HG02885 (cell line): ENCODE data around the gene USP2.

Experiments
- ATAC-seq: cut with Tn5 transposase; IDR thresholded peaks from one replicate; pipeline ENCODE4 v1.9.1; 2021; ENCODE audit warnings: mild to moderate bottlenecking; ENCODE audit not compliant: unreplicated experiment, poor library complexity

USP2 gene

DNA sequence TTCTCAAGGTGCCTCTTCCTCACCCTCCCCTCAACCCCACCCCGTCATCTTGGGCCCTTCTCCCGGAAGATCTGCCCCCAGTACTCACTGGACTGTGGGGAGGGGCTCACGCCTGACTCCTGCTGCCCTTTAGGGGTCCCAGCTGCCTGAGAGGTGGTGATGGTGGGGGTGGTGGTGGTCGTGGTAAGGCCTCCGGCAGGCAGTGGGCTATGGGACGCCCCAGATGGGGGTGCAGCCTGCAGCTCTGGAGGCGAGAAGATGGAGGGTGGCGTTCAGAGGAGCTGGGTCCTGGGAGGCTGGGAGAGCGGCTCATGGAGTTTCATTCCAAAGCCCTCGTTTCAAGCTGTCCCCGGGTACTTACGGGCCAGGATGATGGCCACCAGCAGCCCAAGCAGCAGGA is 35.8 kb downstream of the USP2 start:
- no peak for ATAC-seq

DNA sequence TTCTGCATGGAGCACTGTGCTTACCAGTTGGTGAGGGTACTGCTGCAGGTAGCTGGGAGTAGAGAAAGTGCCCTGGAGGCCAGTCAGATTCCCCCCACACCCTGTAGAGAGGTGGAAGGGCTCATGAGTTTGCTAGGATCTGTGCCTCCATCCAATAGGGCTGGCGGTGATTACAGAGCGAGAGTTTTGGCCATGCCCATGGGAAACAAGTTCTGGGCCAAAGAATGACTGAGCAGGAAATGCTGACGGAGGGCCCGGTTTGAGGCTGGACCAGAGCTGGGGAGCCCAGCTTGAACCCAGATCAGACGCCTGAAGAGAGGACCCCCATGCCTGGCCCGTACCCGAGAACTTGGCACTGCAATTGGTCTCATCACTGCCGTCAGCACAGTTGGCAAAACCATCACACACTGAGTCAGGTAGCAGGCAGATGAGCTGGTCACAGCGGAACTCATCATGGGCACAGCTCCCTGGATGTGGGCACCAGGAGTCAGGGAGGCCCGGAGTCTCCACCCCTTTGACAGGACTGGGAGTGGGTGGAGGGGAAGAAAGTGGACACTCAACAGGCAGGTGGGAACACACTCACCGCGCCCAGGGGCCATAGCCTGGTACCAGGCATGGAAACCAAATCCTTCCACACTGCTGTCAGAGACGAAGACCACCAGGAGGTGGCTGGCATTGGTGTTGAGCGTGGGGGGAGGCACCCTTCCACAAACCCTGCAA is 37.0 kb downstream of the USP2 start:
- ATAC-seq: no peak

DNA sequence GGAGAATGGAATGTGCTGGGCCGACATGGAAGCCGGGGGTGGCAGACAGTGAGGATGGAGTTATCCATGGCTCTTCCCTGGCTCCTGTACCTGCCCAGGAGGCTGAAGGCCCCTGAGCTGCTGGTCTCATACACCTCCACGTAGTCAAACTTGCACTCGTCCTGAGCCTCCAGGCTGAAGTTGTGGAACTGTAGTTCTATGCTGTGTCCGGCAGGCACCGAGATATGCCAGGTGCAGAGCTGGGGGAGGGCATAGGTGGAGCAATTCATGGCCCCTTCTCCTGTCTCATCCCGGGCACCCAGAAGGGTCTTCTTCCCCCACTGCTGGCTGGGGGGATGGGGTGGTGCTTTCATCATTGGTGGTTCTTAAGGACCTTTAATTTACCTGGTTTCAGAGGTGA is 37.8 kb downstream of the USP2 start:
- no peak for ATAC-seq

DNA sequence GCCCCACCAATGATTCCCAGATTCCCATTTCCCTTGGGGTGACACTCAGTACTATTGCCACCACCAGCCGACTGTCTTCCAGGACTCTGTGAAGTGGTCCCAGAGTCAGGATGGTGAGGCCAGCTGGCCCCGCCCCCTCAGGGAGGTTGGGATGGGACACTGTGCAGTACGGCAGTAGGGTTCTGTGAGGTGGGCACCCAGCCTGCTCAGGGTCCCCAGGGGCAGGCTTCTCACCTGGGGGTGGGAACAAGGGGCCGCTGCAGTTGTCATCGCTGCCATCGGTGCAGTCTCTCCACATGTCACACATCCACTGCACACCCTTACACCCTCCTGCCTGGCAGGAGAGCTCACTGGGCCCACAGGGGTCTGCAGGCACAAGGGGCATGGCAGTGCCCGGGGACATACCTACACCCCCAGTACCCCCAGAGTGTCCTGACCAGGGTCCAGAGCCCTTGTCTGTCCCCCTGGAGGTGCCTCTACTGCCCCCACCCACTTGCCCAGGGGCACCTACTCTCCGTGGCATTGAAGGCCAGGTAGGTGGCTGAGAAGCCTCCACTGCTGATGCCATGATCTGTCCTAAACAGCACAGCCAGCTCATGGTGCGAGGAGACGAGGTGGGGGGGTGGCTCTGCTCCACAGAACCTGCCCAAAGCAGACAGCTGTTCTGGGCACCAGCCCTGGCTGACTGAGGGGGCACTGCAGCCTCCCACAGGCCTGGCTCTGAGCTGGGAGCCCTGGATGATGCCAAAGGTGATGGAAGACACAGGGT is 38.9 kb downstream of the USP2 start:
- ATAC-seq: no peak

DNA sequence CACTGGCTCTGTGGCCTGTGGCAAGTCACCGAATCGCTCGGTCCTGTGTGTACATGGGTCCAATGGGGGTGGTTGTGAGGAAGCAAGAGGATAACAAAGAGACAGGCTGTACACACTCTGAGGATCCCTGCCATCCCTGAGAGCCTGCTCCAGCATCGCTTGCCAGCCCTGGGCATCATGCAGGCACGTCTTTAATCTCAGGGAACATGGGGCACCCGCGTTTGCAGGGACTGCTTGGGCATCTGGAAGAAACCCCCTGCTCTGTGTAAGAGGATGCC is 39.5 kb downstream of the USP2 start:
- no peak for ATAC-seq

DNA sequence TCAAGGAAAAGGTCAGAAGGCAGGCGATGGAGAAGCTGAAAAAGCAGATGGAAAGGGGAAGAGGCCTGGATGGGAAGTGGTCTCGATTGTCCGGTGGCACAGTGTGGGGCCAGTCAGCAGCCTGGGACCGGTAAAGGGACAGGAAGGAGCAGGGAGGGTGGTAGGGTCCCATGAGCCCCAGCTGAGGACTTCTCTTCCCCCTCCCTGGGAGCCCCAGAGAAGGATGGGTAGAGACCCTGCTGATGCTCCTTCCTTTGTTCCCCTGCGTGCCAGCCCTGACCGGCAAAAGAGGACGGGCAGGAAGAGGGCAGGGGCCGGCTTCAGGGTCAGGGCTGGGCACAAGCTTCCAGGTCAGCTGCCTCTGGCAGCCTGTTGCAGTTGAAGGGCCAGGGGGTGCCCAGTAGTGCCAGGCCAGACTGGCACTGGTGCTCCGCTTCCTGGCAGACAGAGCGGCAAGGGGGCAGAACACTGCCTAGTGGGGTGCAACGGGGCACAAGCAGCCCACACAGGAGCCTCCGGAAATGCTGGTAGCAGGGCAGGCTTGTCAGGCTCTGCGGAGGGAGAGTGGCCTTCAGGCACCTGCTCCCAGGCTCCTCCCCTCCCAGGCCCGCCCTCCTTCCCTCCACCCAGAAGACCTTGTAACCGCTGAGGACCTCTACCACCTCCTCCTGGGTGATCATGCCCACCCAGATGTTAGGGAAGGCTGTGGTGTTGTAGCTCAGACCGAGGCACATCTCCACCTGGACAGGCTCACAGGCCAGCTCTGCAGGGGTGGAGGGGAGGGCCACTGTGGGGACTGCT is 40.1 kb downstream of the USP2 start:
- ATAC-seq: no peak

DNA sequence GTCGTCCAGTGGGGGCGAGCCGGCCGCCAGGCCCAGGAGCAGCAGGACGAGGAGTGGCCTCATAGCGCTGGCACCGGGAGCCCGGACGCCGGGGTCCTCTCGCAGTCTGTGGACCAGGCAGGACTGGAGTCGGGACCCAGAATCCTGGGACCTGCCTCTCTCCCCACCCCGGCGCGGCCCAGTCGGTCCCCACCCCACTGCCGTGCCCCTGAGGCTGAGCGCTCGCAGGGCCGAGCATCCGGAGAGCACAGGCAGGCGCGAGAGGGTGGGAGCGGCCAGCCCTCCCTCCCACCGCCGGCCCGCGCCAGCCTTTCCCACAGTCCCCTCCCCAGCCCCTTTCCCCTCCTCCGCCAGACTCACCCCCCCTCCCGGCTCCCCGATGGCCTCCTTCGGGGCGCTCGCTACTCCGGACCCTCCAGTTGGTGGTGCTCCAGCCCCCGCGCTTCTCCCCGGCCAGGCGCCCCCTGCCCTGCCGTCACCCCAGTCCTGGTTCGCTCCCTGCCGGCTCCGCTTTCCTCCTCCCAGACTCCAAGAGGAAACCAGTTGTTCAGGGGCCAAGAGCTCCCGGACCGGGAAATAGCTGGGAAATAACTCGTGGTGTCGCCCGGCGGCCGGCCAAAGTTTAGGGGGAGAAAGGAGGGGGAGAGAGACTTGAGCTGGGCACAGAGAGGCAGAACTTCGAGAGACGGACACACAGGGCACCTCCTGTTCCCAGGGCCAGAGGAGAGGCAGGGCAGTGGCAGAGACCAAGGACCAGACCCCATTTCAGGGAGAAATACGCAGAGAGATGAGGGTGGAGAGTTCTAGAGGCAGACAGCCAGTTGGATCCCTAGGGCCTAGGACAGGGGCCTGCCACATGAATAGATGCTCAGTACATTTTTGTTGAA is 40.9 kb downstream of the USP2 start, which contains the start of gene C1QTNF5:
Gene C1QTNF5 (minus strand): TSS at position 549 of the 887 bp plus-strand sequence. CDS start 486 bp downstream, at position 63.
- no peak for ATAC-seq

DNA sequence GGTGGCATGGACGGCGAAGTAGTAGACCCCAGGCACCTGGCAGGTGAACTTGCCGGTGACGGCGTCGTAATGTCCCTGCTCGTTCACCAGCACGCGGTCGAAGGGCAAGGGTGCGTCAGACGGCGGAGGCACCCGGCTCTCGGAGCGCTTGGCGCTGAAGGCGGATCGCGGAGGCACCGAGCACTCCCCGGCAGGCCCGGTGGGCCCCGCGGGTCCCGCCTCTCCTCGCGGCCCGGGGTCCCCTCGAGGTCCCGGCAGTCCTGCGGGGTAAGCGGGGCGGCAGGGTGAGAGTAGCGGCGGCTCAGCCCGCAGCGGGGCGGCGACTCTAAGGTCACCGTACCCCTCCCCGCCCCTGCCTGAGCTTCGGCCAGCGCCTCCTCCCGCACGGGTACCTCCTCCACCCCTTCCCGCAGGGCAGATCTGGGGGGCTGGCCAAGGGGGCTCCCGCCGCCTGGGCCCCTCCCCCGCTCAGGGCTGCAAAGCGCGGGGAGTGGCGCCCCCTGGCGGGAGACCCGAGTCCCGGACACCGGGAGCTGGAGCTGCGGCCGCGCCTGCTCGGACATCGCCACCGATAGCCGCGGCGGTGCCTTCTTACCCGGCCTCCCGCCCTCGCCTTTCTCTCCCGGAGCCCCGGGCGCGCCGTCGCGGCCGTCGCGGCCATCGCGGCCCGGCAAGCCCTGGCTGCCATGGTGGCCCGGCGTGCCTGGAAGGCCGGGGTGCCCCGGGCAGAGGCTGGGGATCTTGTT is 41.7 kb downstream of the USP2 start:
- ATAC-seq: no peak

DNA sequence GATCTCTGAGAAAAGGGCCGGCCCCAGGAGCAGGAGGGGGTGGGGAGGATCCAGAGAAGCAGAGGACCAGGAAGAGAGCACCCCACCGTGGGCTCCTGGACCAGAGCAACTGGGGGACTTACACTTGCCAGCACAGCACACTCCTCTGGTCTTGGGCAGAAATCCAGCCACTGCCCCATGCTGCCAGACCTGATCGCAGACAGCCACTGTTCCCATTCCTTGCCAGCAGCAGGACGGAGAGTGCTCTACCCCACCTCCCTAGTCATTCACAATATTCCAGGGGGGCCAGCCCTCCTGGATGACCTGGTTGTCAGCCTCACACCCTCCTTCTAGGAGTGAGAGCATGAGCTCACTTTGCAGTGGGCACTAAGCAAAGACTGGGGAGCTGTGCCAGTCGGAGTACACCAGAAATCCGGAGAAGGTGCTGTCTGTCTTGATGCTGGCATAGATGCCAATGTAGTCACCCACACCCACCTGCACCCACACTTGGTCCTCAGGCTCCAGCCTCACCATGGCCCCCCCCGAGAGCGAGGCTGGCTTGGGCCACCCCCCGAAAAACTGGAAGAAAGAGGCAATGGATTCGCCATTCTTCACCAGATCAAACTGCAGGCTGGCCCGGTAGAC is 42.4 kb downstream of the USP2 start:
- no peak for ATAC-seq

DNA sequence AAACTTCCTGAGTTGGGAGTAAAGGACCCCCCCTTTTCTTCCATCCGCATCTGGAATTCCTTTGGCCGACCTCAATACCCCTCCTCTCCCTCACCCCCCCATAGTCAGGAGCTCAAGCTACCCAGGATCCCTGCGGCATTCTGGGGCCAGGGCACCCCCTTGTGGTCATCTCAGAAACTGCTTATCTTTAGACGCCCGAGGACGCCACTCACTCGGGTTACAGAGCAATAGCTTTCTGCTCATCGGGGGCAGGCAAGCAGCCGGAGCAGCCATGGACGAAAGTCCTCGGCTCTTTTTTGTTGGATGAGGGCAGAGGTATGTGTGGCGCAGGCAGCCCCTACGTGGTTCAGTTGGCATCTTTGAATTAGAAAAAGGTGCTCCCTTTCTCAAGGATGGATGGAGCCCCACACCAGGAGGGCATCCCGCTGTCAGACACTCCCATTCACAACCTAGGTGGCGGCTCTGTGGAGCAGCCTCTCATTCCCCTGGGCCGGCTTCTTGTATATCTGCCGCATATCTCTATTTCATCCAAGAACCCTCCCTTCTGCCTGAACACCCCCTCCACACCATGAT is 43.1 kb downstream of the USP2 start:
- ATAC-seq: peak; percentile 40

DNA sequence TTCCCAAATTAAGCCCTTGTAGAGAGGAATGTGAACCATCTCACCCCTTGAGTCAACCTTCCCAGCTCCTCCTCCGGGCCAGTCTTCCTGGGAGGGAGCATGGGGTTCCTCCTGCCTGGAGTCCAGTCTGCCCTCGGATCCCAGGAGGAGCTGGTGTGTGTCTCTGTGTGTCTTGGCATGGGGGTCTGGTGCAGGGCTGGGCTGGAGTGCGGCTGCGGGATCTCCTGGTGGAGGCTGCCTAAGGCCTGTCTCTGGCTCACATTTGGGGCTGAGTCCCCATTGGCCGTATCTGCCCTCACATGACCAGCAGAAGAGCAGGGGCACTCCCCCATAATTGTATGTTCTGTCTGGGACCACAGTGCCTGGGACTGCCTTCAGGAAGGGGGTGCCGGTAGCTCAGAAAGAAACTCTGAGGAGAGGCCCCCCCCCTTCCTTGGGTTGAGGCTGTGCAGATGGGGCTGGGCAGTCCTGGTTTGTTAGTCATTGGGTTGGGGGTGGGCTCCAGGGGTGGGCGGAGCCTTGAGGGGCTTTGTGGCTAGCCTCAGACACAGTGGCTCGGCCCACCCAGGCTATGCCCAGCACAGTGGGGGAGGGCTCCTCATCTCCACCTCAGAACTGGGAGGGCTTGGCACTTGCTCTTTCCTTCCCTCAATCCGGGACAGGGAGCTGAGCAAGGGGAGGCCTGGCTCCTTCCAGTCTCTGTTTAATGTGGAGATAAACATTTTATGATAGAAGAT is 43.7 kb downstream of the USP2 start:
- ATAC-seq: no peak

DNA sequence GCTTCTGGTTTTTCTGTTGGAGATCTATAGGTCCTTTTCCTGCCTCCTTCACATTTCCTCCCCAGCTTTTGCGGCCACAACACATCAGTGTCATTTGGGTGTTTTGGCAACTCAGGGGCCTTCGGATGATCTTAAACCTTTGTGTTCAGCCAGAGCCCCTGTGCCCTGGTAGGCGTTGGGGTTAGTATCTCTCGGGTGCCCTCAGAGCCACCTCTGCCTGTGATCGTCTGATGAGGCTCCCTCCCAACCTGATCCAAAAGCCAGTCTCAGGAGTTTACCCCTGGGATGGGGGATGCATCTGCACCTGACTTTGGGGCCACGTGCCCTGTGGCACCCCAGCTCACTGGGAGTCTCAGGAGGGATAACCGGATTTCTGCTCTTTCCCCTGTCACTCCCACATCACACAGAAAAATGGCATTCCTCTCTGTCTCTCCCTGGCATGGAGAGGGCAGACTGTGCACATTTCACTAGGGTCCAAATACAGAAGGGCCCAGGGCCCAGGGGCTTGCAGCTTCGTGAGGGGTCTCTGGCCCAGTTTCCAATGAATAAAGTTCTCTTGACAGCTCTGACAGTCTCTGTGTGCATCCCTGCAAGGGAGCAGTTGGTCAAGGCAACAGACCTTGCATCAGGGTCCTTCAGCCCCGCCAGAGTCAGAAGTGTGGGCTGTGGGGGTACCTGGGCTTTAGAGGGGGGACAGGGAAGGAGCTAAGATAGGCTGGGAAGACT is 44.6 kb downstream of the USP2 start:
- ATAC-seq: no peak

DNA sequence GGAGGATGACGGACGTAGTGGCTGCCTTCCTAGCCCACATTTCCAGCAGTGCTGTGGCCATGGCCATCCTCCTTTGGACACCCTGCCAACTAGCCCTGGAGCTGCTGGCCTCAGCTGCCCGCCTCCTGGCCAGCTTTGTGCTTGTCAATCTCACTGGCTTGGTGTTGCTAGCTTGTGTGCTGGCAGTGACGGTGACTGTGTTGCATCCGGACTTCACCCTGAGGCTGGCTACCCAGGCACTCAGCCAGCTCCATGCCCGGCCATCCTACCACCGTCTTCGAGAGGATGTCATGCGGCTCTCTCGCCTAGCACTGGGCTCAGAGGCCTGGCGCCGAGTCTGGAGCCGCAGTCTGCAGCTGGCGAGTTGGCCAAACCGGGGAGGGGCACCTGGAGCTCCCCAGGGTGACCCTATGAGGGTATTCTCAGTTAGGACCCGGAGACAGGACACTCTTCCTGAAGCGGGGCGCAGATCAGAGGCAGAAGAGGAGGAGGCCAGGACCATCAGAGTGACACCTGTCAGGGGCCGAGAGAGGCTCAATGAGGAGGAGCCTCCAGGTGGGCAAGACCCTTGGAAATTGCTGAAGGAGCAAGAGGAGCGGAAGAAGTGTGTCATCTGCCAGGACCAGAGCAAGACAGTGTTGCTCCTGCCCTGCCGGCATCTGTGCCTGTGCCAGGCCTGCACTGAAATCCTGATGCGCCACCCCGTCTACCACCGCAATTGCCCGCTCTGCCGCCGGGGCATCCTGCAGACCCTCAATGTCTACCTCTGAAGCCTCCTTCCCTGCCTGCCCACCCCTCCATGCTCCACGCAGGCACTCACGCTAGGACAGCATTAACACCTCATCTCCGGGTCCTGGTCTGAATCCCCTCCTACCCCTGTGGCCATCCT is 45.6 kb downstream of the USP2 start:
- no peak for ATAC-seq

DNA sequence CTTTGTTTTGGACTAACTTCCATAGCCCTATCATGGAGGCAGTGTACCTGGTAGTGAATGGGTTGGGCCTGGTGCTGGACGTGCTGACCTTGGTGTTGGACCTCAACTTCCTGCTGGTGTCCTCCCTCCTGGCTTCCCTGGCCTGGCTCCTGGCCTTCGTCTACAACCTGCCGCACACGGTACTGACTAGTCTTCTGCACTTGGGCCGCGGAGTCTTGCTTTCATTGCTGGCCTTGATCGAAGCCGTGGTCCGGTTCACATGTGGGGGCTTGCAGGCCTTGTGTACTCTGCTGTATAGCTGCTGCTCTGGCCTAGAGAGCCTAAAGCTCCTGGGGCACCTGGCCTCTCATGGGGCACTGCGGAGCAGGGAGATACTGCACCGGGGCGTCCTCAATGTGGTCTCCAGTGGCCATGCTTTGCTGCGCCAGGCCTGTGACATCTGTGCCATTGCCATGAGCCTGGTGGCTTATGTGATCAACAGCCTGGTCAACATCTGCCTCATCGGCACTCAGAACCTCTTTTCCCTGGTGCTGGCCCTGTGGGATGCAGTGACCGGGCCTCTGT is 46.3 kb downstream of the USP2 start:
- no peak for ATAC-seq

DNA sequence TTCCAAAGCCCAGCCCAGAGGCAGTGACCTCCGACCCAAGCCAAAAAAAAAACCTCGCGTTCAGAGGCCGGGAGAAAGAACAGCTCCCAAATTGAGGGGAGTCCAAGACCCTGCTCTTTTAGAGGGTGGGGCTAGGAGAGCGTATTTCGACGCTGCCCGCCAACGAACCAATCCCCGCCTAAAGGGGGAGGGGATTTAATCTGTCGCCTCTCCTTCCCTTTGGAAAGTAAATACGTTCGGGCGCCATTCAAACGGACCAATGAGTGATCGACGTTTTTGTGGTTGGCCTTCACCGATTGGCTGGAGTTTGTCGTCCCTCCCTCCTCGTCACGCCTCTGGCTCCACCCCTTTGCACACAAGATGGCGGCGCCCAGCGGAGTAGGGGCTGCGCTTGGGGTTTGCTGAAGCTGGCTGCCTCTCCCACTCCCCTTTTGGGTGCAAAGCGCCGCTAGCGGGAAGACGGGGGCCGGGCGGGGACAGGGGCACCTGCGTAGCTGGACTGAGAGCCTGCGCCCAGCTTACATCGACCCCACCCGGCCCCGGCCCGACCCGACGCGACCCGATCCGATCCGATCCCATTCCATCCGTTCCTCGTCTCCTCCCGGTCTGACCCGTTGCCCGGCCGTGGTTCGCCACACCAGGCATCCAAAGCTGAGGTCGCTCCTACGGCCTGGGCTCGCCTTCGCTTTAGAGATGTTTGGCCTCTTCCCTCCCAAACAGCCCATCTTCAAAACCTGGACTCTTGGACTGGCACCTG is 47.1 kb downstream of the USP2 start, which contains the start of gene RNF26:
Gene RNF26 (plus strand): TSS at position 354 of the 757 bp plus-strand sequence. CDS start 596 bp downstream, outside the sequence.
- peak; percentile 94 for ATAC-seq
